Neutrophil (primary cell): ENCODE measurements around the gene ADAR.
A peak's percentile ranks its signal among the peaks of the same experiment; 100 is the strongest.
"Not testable (repeated sequence)": the region's sequence is repeated elsewhere in the genome, so short reads cannot be mapped to it uniquely, and the experiment has no call there.

Experiments
- H3K27ac ChIP-seq: fragments of 200-600 bp; sonication (generic); 2 replicates; pipeline ENCODE4 v1.5.1; 2016; ENCODE audit warnings: mild to moderate bottlenecking, moderate library complexity
- H3K27me3 ChIP-seq: fragments of 200-600 bp; sonication (generic); 2 replicates; pipeline ENCODE4 v1.6.0; 2016; ENCODE audit warnings: mild to moderate bottlenecking
- H3K36me3 ChIP-seq: fragments of 200-600 bp; sonication (generic); 2 replicates; pipeline ENCODE4 v1.5.1; 2017
- H3K4me1 ChIP-seq, 2 experiments: fragments of 200-600 bp in 1 of 2; sonication (generic) in 1 of 2; 1 replicate in 1 of 2; 2 replicates in 1 of 2; pipeline versions ENCODE4 v1.5.1 to v1.6.1; 2013 to 2016; ENCODE audit warnings: low read depth in 1 of 2, low read length in 1 of 2, mild to moderate bottlenecking in 1 of 2, moderate library complexity in 1 of 2; ENCODE audit not compliant: control insufficient read depth in 1 of 2, insufficient read depth in 1 of 2
- H3K4me3 ChIP-seq, 2 experiments: fragments of 200-600 bp in 1 of 2; sonication (generic) in 1 of 2; 1 replicate in 1 of 2; 2 replicates in 1 of 2; pipeline ENCODE4 v1.5.1; 2013 to 2016; ENCODE audit warnings: low read depth in 1 of 2, low read length in 1 of 2, mild to moderate bottlenecking in 1 of 2, moderate library complexity in 1 of 2
- H3K9me3 ChIP-seq: fragments of 200-600 bp; sonication (generic); 2 replicates; pipeline ENCODE4 v1.5.1; 2016
- CTCF ChIP-seq: fragments of 200-600 bp; sonication (generic); IDR thresholded peaks from 2 replicates; pipeline ENCODE4 v1.5.1; 2016; ENCODE audit warnings: antibody characterized with exemption

ADAR gene

GRCh38 chr1:154607609-154608396, at the start of gene ADAR:
Gene ADAR (minus strand): TSS chr1:154608186. CDS start chr1:154608006, 180 bp downstream.
- peak within 1 kb of the TSS; percentile 99 for H3K27ac ChIP-seq
- H3K4me3 ChIP-seq, result peak within 1 kb of the TSS; percentile 60 to 87
- no peaks in the 10 kb centered on the region for H3K27me3 ChIP-seq
- peaks cover 32% of the 10 kb centered on the region for H3K36me3 ChIP-seq
- peaks cover 79 to 86% of the 10 kb centered on the region in 2 experiments for H3K4me1 ChIP-seq
- H3K9me3 ChIP-seq, result no peaks in the 10 kb centered on the region
- no peak for TF ChIP-seq CTCF

- TF ChIP-seq CTCF, result no peak
- H3K4me1 ChIP-seq, result peaks cover 10 to 12% of the 10 kb centered on the region in 2 experiments
Observed at GRCh38 chr1:154657556-154657955, 49.6 kb upstream of the ADAR start.

GRCh38 chr1:154652893-154653292, 44.9 kb upstream of the ADAR start:
- no peaks in the 10 kb centered on the region for H3K27me3 ChIP-seq
- H3K4me3 ChIP-seq, result no peak overlapping the region
- H3K36me3 ChIP-seq, result no peaks in the 10 kb centered on the region
- peaks cover 9 to 21% of the 10 kb centered on the region in 2 experiments for H3K4me1 ChIP-seq
- no peaks in the 10 kb centered on the region for H3K9me3 ChIP-seq
- H3K27ac ChIP-seq, result no peak overlapping the region
- TF ChIP-seq CTCF, result no peak

More at GRCh38 chr1:154657556-154657955, 49.6 kb upstream of the ADAR start:
- H3K4me3 ChIP-seq, result no peak overlapping the region
- H3K9me3 ChIP-seq, result no peaks in the 10 kb centered on the region
- H3K27ac ChIP-seq, result peak overlapping the region; percentile 64
- H3K36me3 ChIP-seq, result no peaks in the 10 kb centered on the region
- no peaks in the 10 kb centered on the region for H3K27me3 ChIP-seq

GRCh38 chr1:154644724-154645123, 36.7 kb upstream of the ADAR start:
- H3K27me3 ChIP-seq, H3K9me3 ChIP-seq, H3K36me3 ChIP-seq, H3K4me3 ChIP-seq: not testable (repeated sequence)
- peak overlapping the region; percentile 87 for H3K27ac ChIP-seq
- H3K4me1 ChIP-seq, result peaks cover 65 to 77% of the 10 kb centered on the region in 2 experiments

GRCh38 chr1:154641534-154641933, 33.5 kb upstream of the ADAR start:
- Histone ChIP-seq H3K27me3 (no peaks in the 10 kb centered on the region), H3K4me1 (peaks cover 54% of the 10 kb centered on the region in 2 experiments), H3K36me3 (no peaks in the 10 kb centered on the region), H3K27ac (peak overlapping the region; percentile 87), H3K4me3 (no peak overlapping the region), H3K9me3 (no peaks in the 10 kb centered on the region)
- TF ChIP-seq CTCF, result no peak

GRCh38 chr1:154639876-154640275, 31.9 kb upstream of the ADAR start:
- no peak overlapping the region for H3K27ac ChIP-seq
- no peaks in the 10 kb centered on the region for H3K36me3 ChIP-seq
- peaks cover 39 to 40% of the 10 kb centered on the region in 2 experiments for H3K4me1 ChIP-seq
- H3K4me3 ChIP-seq, result no peak overlapping the region
- H3K27me3 ChIP-seq, result no peaks in the 10 kb centered on the region
- no peak for TF ChIP-seq CTCF
- H3K9me3 ChIP-seq, result no peaks in the 10 kb centered on the region
